IMR-90 (cell line): Measurements from ENCODE around the gene MYCBP2. TPM values are rescaled to one million over a fixed set of nuclear protein-coding genes. Genes with fewer than 3 reads are reported as not detected.

Source experiments
- ELK1 ChIP-seq: fragments of 150-350 bp; IDR thresholded peaks from 2 replicates; pipeline ENCODE4 v1.6.1; 2016; ENCODE audit warnings: low read depth, mild to moderate bottlenecking, low read length, moderate library complexity, borderline replicate concordance
- NFE2L2 ChIP-seq: fragments of 150-350 bp; IDR thresholded peaks from 2 replicates; pipeline ENCODE4 v1.6.1; 2016; ENCODE audit warnings: low read depth, mild to moderate bottlenecking, low read length
- USF2 ChIP-seq: fragments of 150-350 bp; IDR thresholded peaks from 2 replicates; pipeline ENCODE4 v1.6.1; 2017; ENCODE audit warnings: mild to moderate bottlenecking, antibody characterized with exemption, low read length, low read depth
- polyA plus RNA-seq, 3 experiments: library from polyadenylated mRNA; depleted of rRNA; stranded (reverse); fragments of >200 nt; gene quantifications; 2 replicates each; pipeline ENCODE4 v1.2.3, GENCODE V29; 2012; ENCODE audit warnings: low replicate concordance in 1 of 3
- total RNA-seq: library from RNA; depleted of rRNA; stranded (reverse); fragments of >200 nt; gene quantifications from 2 replicates; pipeline ENCODE4 v1.2.3, GENCODE V29; 2012

Gene MYCBP2
- total and polyA plus RNA-seq, 2 of the 4 experiments (the other 2 are of a cell fraction) = 20.1 to 43.2 TPM

GRCh38 chr13:77326905-77327604, at the start of gene MYCBP2 (continued):
- TF ChIP-seq USF2 (no peak), NFE2L2 (no peak), ELK1 (no peak)
